H1 (cell line): ENCODE measurements around the gene LY6G5B. TPM values are rescaled to one million over a fixed set of nuclear protein-coding genes. Genes with fewer than 3 reads are reported as not detected.

Experiments used
- CTCF ChIA-PET: fragments of 300-600 bp; sonication (Branson Sonifier 250); formaldehyde crosslinking; loops from one replicate; lab custom pipeline; 2021; ENCODE audit not compliant: partially characterized antibody; lab: Charles Lee
- POLR2A ChIA-PET: fragments of 300-600 bp; sonication (Branson Sonifier 250); formaldehyde crosslinking; loops from one replicate; lab custom pipeline; 2021; ENCODE audit warnings: inconsistent platforms; ENCODE audit not compliant: partially characterized antibody; lab: Charles Lee
- DNase-seq, 2 experiments: peaks; one replicate each; pipeline versions ENCODE4 v3.0.0 to v3.0.0-alpha.2; 2010 to 2022; ENCODE audit warnings: low spot score in 2 of 2, low read depth in 1 of 2, mixed read lengths in 1 of 2
- FAIRE-seq: peaks from 2 replicates; lab custom pipeline; 2011; peaks lifted over from hg19 to GRCh38; lab: Jason Lieb, UNC
- H2AFZ ChIP-seq: 2 replicates; pipeline ENCODE4 v1.8.1; 2012; ENCODE audit warnings: low read length, inconsistent platforms
- H2AK5ac ChIP-seq: 2 replicates; pipeline ENCODE4 v1.6.1; 2013; ENCODE audit warnings: low read depth, low read length
- H2BK120ac ChIP-seq: replicated peaks from 2 replicates; pipeline ENCODE3; 2013; ENCODE audit warnings: low read depth, low read length, inconsistent platforms
- H2BK12ac ChIP-seq: 2 replicates; pipeline ENCODE4 v1.6.1; 2013; ENCODE audit warnings: low read depth, low read length
- H2BK15ac ChIP-seq: 2 replicates; pipeline ENCODE4 v1.6.1; 2013; ENCODE audit warnings: low read length
- H2BK20ac ChIP-seq: 2 replicates; pipeline ENCODE4 v1.6.1; 2013; ENCODE audit warnings: low read length
- H2BK5ac ChIP-seq: 2 replicates; pipeline ENCODE4 v1.6.1; 2013; ENCODE audit warnings: low read depth, low read length
- H3K14ac ChIP-seq: 2 replicates; pipeline ENCODE4 v1.6.1; 2013; ENCODE audit warnings: inconsistent platforms; ENCODE audit not compliant: insufficient read length
- H3K18ac ChIP-seq: 2 replicates; pipeline ENCODE4 v1.6.1; 2013; ENCODE audit warnings: low read length; ENCODE audit errors: extremely low read depth
- H3K23ac ChIP-seq: 2 replicates; pipeline ENCODE4 v1.6.1; 2013; ENCODE audit warnings: inconsistent platforms; ENCODE audit not compliant: insufficient read length
- H3K23me2 ChIP-seq: 2 replicates; pipeline ENCODE4 v1.6.1; 2013; ENCODE audit warnings: low read depth, low read length
- H3K27ac ChIP-seq: 2 replicates; pipeline ENCODE4 v1.6.1; 2011; ENCODE audit warnings: low read depth, low read length, inconsistent platforms
- H3K27me3 ChIP-seq, 4 experiments: replicated peaks in 1 of 4; 1 replicate in 1 of 4; 2 replicates in 3 of 4; pipeline versions ENCODE4 v1.6.1 to v1.8.1; 2011 to 2013; ENCODE audit warnings: low read length in 3 of 4, mild to moderate bottlenecking in 3 of 4, inconsistent platforms in 2 of 4, mixed read lengths in 2 of 4, moderate library complexity in 1 of 4; ENCODE audit not compliant: control insufficient read depth in 3 of 4, insufficient read depth in 3 of 4; ENCODE audit errors: extremely low read depth in 1 of 4
- H3K36me3 ChIP-seq, 4 experiments: 2 replicates each; pipeline versions ENCODE4 v1.6.1 to v1.8.1; 2011 to 2013; ENCODE audit warnings: mild to moderate bottlenecking in 4 of 4, low read length in 3 of 4, moderate library complexity in 2 of 4, control low read depth in 1 of 4, inconsistent platforms in 1 of 4; ENCODE audit not compliant: insufficient read depth in 4 of 4, control insufficient read depth in 2 of 4
- H3K4ac ChIP-seq: replicated peaks from 2 replicates; pipeline ENCODE3; 2013; ENCODE audit warnings: low read length, low read depth, mixed read lengths, inconsistent platforms; ENCODE audit not compliant: insufficient read length
- H3K4me1 ChIP-seq, 4 experiments: replicated peaks in 1 of 4; 1 replicate in 1 of 4; 2 replicates in 3 of 4; pipeline versions ENCODE4 v1.6.1 to v1.8.1; 2011 to 2013; ENCODE audit warnings: low read length in 3 of 4, inconsistent platforms in 2 of 4, mixed read lengths in 1 of 4; ENCODE audit not compliant: insufficient read depth in 4 of 4, control insufficient read depth in 3 of 4
- H3K4me2 ChIP-seq, 2 experiments: 2 replicates each; pipeline versions ENCODE4 v1.6.1 to v1.8.1; 2011 to 2013; ENCODE audit warnings: low read depth in 2 of 2, low read length in 2 of 2, control low read depth in 1 of 2, inconsistent platforms in 1 of 2, mild to moderate bottlenecking in 1 of 2; ENCODE audit not compliant: insufficient read depth in 1 of 2
- H3K4me3 ChIP-seq, 4 experiments: fragments of 200-600, 300-600 bp in 1 of 4; sonication (generic), shearing (Covaris generic), sonication (Bioruptor Twin) in 1 of 4; 2 replicates each; pipeline versions ENCODE4 v1.5.1 to v1.8.1; 2011 to 2016; ENCODE audit warnings: low read length in 4 of 4, low read depth in 3 of 4, control low read depth in 2 of 4, inconsistent platforms in 2 of 4, mild to moderate bottlenecking in 2 of 4, mixed read lengths in 1 of 4, moderate library complexity in 1 of 4; ENCODE audit not compliant: insufficient read depth in 2 of 4; ENCODE audit errors: extremely low read depth in 1 of 4
- H3K56ac ChIP-seq: replicated peaks from 2 replicates; pipeline ENCODE3; 2013; ENCODE audit warnings: low read depth, mild to moderate bottlenecking, mixed read lengths, low read length, inconsistent platforms; ENCODE audit not compliant: insufficient read length
- H3K79me1 ChIP-seq: 2 replicates; pipeline ENCODE4 v1.6.1; 2013; ENCODE audit warnings: low read depth, low read length, control low read depth
- H3K79me2 ChIP-seq, 2 experiments: 2 replicates each; pipeline versions ENCODE4 v1.6.1 to v1.8.1; 2012 to 2013; ENCODE audit warnings: low read length in 2 of 2, mild to moderate bottlenecking in 2 of 2, inconsistent platforms in 1 of 2; ENCODE audit not compliant: insufficient read depth in 2 of 2, control insufficient read depth in 1 of 2
- H3K9ac ChIP-seq, 4 experiments: replicated peaks in 1 of 4; 1 replicate in 1 of 4; 2 replicates in 3 of 4; pipeline versions ENCODE4 v1.6.1 to v1.8.1; 2011 to 2013; ENCODE audit warnings: low read depth in 3 of 4, low read length in 3 of 4, control low read depth in 2 of 4, mild to moderate bottlenecking in 2 of 4, moderate library complexity in 2 of 4, inconsistent platforms in 1 of 4; ENCODE audit errors: extremely low read depth in 1 of 4
- H3K9me3 ChIP-seq, 2 experiments: 2 replicates each; pipeline versions ENCODE4 v1.6.1 to v1.8.1; 2012 to 2013; ENCODE audit warnings: mild to moderate bottlenecking in 2 of 2, moderate library complexity in 2 of 2, control low read depth in 1 of 2, inconsistent platforms in 1 of 2, low read depth in 1 of 2, low read length in 1 of 2, mixed read lengths in 1 of 2; ENCODE audit not compliant: insufficient read depth in 2 of 2
- H4K20me1 ChIP-seq, 2 experiments: replicated peaks in 1 of 2; 2 replicates each; pipeline versions ENCODE3 to v1.8.1; 2011 to 2013; ENCODE audit warnings: inconsistent platforms in 2 of 2, low read length in 2 of 2, mild to moderate bottlenecking in 1 of 2; ENCODE audit not compliant: insufficient read depth in 2 of 2, control insufficient read depth in 1 of 2
- H4K5ac ChIP-seq: 2 replicates; pipeline ENCODE4 v1.6.1; 2013; ENCODE audit warnings: low read length, low read depth, mixed read lengths, inconsistent platforms; ENCODE audit not compliant: insufficient read length
- H4K8ac ChIP-seq: 2 replicates; pipeline ENCODE4 v1.8.0; 2013; ENCODE audit warnings: mild to moderate bottlenecking, moderate library complexity, low read length, inconsistent platforms; ENCODE audit not compliant: insufficient read depth; ENCODE audit errors: extremely low read depth
- H4K91ac ChIP-seq: replicated peaks from 2 replicates; pipeline ENCODE3; 2013; ENCODE audit warnings: low read length, mixed read lengths, inconsistent platforms; ENCODE audit not compliant: insufficient read length
- ASH2L ChIP-seq: fragments of 200-600, 300-600 bp; sonication (generic); IDR thresholded peaks from one replicate; pipeline ENCODE4 v1.7.1; 2017; ENCODE audit warnings: low read length
- POLR2AphosphoS5 ChIP-seq: IDR thresholded peaks from 2 replicates; pipeline ENCODE4 v1.6.1; 2011; ENCODE audit warnings: low read depth, low read length
- WGBS, 2 experiments: shearing (Covaris generic) in 1 of 2; methylation state at CpG; one replicate each; pipeline versions ENCODE4 v1.1.6 to v1.1.7; 2013 to 2015; ENCODE audit warnings: low lambda C conversion rate in 2 of 2, mixed read lengths in 2 of 2, inconsistent platforms in 1 of 2, low coverage in 1 of 2, missing lambda C conversion rate in 1 of 2; ENCODE audit not compliant: insufficient replicate concordance in 2 of 2, insufficient coverage in 1 of 2, insufficient read length in 1 of 2; ENCODE audit errors: extremely low coverage in 1 of 2, missing lambda C conversion rate in 1 of 2; 5-methylcytosine and 5-hydroxymethylcytosine counted together
- polyA plus RNA-seq, 7 experiments: library from polyadenylated mRNA; depleted of rRNA in 3 of 7; stranded (reverse) in 5 of 7; unstranded in 2 of 7; fragments of >200 nt in 5 of 7; fragments of 200-250 nt in 2 of 7; gene quantifications; 1 replicate in 5 of 7; 2 replicates in 1 of 7; 4 replicates in 1 of 7; pipeline versions ENCODE4 v1.2.1 to v1.2.3, GENCODE V29; 2011 to 2013; ENCODE audit warnings: missing spikeins in 2 of 7, mixed read lengths in 2 of 7
- total RNA-seq: library from RNA; stranded (reverse); fragmentation: NEBNext Ultra II Directional; extraction: Animal tissue kit (Norgen Biotek cat#: 25700); gene quantifications from 2 replicates; pipeline ENCODE4 v1.2.1, GENCODE V29; 2021

LY6G5B gene
- total and polyA plus RNA-seq, 2 of the 8 experiments (the other 6 are each of a cell fraction or from before 2014, with no cell fraction given) = 10.6 to 12.6 TPM

DNA sequence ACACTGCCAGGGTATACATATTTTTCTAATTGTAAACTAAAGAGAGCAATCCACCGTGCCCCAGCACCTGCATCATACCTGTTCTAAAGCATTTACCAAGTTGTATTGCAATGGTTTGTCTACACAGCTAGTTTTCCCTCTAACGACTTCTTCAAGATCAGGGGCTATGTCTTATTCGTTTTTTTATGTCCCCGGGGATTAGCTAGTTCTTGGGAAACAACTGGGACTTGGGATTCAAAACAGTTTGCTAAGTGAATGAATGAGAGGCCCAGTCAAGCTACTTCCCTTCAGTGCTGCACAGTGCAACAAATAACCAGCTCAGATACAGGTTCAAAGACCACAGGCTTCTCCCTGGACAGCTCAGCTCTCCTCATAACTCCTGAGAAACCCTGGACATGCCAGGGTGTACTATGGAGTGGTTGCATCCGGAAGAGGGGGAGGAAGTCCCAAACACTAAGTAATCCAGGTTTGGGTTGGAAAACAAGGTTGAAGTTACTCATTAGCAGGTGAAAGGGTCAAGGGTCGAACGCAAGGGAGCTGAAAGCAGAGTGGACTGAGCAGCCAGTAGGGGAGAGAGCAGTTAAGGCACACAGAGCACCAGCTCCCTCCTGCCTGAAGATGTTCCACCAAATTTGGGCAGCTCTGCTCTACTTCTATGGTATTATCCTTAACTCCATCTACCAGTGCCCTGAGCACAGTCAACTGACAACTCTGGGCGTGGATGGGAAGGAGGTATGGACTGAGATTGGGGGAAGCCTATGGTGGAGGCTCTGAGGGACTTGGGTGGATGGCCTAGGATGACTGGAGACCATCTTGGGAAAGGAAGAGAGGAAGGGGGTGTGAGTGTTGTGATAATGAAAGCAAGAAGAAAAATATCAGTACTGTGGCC lies 14.2 kb upstream of the LY6G5B start, which contains the start of gene APOM:
Gene APOM (plus strand): TSS at position 546 of the 889 bp plus-strand sequence. CDS start 73 bp downstream, at position 619.
- no peak within 1 kb of the TSS for H3K27ac ChIP-seq
- no peak for DNase-seq
- H4K91ac ChIP-seq = no peak within 1 kb of the TSS
- H3K9ac ChIP-seq = no peak within 1 kb of the TSS
- H3K27me3 ChIP-seq = no peaks in the 10 kb centered on the region
- peaks cover 0 to 12% (median 3%) of the 10 kb centered on the region in 4 experiments; a peak in 4 of 7 replicates for H3K4me1 ChIP-seq
- H3K14ac ChIP-seq = no peak within 1 kb of the TSS
- H3K18ac ChIP-seq = no peak within 1 kb of the TSS
- H2BK12ac ChIP-seq = no peak within 1 kb of the TSS
- no peaks in the 10 kb centered on the region for H3K9me3 ChIP-seq
- no peak within 1 kb of the TSS for H3K56ac ChIP-seq
- no peak within 1 kb of the TSS for H3K4ac ChIP-seq
- peaks cover 10% of the 10 kb centered on the region for H3K23me2 ChIP-seq
- no peak within 1 kb of the TSS for H3K4me3 ChIP-seq
- H2BK20ac ChIP-seq = no peak within 1 kb of the TSS
- no peak within 1 kb of the TSS for H2BK120ac ChIP-seq
- 86% methylated on average over 8 of the region's 8 CpGs; no CpG with 5 or more reads in 1 of the 2 experiments for WGBS, 2 experiments
- POLR2A ChIA-PET = interaction anchor here (1.2 to 25.5 kb wide), 12 partner anchors 8 to 179 kb away, joined by 3 to 883 read pairs (median 8); partner anchors contain the start of genes AIF1, C6orf47, CSNK2B and DDX39B
- H3K4me2 ChIP-seq = no peak within 1 kb of the TSS
- H4K20me1 ChIP-seq = peaks cover 0 to 5% of the 10 kb centered on the region in 2 experiments
- H2AK5ac ChIP-seq = no peak within 1 kb of the TSS
- H3K23ac ChIP-seq = no peak within 1 kb of the TSS
- H4K5ac ChIP-seq = no peak within 1 kb of the TSS
- H2AFZ ChIP-seq = no peak within 1 kb of the TSS
- H3K79me1 ChIP-seq = peaks cover 9% of the 10 kb centered on the region
- H2BK15ac ChIP-seq = no peak within 1 kb of the TSS
- TF ChIP-seq ASH2L = no peak
- TF ChIP-seq POLR2AphosphoS5 = 0 out of 2 replicates have a peak, but pooled peaks have one; percentile 33
- H2BK5ac ChIP-seq = no peak within 1 kb of the TSS
- H3K36me3 ChIP-seq = peaks cover 0 to 4% (median 0%) of the 10 kb centered on the region in 4 experiments; a peak in 1 of 8 replicates
- CTCF ChIA-PET = interaction anchor here (1.0 to 5.2 kb wide), 5 partner anchors 9 to 117 kb away, joined by 3 to 38 read pairs (median 4); partner anchors contain the start of genes CSNK2B and GPANK1
- no peak for FAIRE-seq
- peaks cover 4 to 35% of the 10 kb centered on the region in 2 experiments; a peak in 3 of 4 replicates for H3K79me2 ChIP-seq
- no peak within 1 kb of the TSS for H4K8ac ChIP-seq
